ENCODE results near the gene TRIM38.
"Not testable (repeated sequence)": the region's sequence is repeated elsewhere in the genome, so short reads cannot be mapped to it uniquely, and the experiment has no call there.

TRIM38 gene

DNA sequence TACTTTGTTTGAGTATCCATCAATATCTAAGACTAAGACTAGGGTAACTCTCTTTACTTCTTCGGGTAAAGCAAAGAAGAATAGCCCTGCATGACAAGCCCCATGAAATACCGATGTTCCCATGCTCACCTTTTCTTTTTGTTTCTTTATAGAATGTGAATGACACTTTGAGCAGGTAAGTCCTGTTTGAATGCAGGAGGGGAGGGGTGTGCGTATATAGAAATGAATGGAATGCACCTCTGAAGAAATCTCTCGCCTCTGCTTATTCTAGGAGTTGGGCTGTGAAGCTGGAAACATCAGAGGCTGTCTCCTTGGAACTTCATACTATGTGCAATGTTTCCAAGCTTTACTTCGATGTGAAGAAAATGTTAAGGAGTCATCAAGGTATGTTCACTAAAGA lies 10.3 kb downstream of the TRIM38 start:
- no peak for DNase-seq

DNA sequence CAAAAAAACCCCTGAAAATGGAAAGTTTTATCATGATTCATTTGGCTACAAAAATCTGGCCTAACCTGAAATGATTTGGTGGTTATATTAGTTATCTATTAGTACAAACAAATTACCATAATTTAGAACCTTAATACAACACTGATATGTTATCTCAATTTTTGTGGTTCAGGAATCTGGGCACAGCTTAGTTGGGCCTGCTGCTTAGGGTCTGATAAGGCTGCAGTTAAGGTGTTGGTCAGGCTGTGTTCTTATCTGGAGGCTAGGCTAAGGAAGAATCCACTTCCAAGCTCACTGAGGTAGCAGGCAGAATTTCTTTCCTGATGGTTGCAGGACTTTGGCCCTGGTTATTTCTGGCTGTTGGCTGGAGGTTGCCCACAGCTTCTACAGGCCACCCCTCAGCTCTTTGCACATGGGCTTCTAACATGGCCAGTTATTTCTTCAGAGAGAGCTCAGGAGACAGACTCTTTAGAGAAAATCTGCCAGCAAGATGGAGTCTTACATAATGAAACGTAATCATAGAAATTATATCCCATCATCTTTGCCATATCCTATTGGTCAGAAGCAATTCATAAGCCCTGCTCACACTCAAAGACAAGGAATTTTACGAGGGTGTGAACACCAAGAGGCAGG lies 11.4 kb downstream of the TRIM38 start:
- DNase-seq = no peak

DNA sequence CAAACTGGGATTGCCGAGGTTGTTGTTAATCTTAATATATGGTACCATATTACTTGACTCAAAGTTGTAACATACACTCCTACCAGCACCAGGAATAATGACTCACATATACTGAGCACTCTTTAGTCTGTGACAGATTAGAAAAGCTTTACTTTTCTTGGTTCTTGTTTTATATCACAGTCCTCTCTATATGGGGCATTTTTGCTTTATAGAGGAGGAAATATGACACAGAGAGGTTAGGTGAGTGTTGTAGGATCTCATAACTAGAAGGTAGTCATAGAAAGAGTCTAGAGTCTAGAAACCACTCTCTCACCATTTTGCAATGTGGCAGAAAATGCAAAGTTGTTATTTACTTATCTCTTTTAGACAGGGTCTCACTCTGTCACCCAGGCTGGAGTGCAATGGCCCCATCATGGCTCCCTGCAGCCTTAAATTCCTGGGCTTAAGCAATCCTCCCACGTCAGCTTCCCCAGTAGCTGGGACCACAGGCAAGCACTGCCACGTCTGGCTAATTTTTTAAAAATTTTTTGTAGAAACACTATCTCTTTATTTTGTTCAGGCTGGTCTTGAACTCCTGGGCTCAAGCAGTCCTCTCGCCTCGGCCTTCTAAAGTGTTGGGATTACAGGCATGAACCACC lies 13.4 kb downstream of the TRIM38 start:
- DNase-seq = no peak

DNA sequence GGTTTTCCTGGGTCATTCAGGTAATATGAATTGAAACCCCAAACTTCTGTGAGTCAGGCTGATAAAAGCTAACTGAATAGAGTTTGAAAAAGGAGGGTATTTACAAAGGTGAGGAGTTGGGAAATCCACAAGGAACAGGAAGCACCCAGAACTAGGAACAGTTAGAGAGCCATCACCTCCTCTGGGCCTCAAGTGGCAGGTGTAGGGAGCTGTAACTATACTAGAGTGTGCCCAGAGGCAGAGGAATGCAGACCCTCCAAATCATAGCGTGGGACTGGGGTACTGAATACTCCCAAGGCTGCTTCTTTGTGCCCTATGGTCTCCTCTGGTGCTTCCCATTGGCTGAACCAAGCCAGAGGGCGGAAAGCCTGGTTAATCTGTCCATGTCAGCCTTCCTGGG lies 18.3 kb downstream of the TRIM38 start:
- DNase-seq = no peak

DNA sequence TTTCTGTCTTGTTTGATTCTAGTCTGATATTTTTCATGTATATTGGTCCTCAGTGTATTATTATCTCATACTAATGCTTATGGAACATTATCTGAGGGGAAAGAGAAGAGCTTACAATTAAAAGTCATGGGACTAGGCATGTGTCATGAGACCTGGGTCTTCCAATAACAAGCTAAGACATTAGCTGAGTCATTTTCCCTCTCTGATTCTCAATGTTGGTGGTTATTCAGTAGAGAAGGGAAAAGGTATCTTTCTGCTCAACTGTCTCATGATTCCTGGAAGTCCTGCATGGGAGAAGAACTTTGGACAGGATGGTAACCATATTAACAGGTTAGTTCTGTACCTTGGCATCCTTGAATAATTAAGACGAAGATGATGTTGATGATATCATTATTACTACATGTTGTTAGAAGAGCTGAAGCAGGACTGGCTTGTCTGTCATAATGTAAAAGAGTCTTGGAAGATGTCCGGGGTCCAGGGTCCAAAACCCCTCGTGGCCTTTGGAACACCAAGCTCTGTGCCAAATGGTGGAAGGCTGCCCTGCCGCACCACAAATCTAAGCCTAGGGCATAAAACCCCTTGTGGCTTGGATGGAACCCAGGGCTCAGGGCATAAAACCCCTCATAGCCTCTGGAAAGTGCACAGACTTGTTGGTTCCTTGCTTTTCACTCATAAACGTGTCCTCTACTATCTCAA lies 19.1 kb downstream of the TRIM38 start:
- DNase-seq = no peak

DNA sequence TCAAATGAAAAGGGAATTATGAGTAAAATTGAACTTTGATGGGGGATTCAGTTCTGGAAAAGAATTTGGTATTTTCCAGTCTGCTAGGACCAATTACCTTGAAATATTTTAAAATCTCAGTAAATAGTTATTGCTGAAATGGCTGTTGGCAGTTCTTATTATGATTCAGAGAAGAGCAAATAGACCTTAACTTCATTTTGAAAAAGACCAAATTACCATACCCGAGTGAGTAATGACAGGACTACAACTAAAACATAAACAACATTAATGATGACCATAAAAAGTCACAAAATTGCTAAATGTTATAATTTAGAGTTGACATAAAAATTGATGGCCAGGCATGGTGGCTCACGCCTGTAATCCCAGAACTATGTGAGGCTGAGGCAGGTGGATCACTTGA lies 21.7 kb downstream of the TRIM38 start:
- no peak for DNase-seq

DNA sequence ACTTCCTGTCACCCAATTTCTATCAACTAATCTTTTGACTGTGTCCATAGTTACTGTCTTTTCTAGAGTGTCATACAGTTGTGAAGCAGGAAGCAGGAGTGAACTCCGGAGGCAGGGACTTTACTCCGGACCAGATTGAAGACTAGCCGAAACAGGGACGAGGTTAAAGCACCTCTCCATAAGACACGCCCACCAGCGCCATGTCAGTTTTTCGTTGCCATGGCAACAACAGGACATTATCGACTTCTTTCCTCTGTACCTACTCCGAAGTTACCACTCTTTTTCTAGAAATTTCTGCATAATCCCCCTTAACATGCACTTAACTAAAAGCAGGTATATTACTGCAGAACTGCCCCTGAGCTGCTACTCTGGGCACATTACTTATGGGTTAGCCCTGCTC lies 25.2 kb downstream of the TRIM38 start:
- no peak for DNase-seq

DNA sequence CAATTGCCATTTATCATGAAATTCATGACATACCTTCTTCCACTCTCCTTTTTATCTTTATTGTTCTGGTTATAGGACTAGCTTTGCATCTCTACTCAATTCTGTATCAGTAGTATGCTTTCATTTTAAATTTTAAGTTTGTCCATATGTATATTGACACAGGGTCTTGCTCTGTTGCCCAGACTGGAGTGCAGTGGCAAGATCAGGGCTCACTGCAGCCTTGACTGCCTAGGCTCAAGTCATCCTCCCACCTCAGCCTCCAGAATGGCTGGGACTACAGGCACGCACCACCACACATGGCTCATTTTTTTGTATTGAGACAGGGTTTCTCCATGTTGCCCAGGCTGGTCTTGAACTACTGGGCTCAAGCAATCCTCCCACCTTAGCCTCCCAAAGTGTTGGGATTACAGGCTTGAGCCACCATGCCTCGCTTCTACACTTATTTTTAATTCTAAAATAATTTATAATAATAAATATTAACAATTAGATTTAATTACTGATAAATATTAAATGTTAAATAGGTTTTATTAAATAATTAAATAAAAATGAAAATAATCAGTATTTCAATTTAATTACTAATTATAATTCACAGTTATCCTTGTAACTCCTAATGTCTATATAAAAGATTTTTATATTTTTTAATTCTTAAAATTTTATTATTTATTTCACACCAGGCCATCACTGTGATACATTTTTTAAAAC lies 27.7 kb downstream of the TRIM38 start:
- no peak for DNase-seq

DNA sequence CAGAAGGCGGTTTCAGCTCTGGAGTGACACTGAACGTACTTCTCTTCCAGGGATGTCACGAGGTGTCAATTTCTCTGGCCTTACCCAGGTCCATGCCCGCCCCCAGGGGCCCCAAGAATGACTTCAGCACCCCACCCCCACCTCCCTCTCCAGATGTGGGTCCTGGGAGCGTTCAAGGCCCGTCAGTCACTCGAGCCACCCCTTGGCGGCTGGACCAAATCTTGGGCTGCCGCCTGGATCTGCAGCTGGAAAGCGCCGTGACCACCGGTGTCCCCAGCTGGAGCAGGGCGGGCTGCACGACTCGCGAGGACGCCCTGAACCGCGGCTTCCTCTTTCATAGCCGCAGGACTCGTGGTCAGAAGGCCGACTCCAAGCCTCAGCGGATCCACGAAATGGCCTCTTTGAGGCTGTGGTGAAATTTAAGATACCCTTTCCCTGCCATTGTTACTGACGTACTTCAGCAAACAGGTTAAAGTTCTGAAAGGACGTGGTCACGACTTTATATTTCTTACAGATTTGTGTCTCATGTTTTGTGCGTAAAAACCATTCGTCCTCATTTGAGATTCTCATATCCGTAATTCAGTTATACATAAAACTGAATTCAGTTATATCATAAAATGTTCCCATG lies 29.3 kb downstream of the TRIM38 start:
- peak; percentile 30 for DNase-seq

DNA sequence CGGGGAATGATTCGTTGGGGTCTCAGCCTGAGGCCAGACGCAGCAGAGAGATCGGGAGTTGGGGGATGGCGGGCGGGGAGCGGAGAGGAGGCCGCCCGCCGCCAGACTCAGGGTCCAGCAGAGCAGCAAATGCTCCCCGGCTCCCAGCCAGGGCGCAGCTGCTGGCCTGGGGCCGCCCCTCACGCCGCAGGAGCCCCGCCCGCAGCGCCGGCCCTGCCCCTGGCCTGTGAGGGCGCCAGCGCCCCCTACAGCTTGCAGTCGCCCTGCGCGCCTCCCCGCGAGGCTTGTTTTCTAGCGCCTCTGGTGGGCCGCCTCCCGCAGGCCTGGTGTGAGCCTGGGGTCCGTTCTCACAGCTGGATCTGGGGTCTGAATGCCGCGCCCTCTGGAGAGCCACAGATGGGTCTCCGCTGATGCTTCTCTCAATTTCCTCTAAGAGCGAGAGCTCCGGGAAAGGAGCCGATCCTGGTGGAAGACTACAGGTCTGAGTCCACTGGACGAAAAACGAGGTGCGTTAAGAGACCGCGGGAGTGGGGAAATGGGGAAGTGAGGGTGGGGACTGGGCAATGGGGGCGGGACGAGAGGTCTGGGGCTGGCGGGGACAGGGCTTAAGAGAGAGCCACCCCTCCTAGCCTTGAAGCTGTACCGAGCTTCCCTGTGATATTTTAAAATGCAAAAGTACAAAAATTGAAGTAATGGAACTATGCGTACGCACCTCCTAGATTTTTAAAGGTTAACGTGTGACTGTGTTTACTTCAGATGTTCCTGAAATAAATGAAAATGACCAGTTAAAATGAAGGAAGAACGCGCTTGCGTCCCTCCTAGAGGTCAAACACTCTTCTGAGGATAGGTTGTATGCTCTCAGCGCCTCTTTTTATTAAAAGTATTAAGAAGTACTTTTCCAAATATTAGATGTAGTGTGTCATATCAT lies 30.1 kb downstream of the TRIM38 start:
- DNase-seq = peak; percentile 85

DNA sequence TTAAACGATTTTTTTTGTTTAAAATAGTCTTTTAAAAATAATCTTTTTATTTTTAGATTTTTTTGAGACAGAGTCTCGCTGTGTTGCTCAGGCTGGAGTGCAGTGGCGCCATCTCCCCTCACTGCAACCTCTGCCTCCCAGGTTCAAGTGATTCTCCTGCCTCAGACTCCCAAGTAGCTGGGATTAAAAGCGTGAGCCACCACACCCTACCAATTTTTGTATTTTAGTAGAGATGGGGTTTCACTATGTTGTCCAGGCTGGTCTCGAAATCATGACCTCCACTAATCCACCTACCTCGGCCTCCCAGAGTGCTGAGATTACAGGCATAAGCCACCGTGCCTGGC lies 30.7 kb downstream of the TRIM38 start:
- DNase-seq = not testable (repeated sequence)

DNA sequence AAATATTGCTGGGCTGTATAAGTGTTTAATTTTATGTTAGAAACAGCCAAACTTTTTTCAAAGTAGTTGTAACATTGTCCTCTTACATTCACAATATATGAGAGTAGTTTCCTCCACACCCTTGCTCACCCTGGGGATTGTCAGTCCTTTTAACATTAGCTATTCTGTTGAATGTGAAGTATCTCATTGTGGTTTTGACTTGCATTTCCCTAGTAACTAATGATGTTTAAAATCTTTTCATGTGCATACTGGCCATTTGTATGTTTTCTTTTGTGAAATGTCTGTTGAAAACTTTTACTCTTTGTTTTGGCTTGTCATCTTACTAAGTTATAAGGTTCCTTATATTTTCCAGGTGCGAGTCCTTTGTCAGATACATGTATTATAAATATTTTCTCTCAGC lies 32.9 kb downstream of the TRIM38 start:
- no peak for DNase-seq

DNA sequence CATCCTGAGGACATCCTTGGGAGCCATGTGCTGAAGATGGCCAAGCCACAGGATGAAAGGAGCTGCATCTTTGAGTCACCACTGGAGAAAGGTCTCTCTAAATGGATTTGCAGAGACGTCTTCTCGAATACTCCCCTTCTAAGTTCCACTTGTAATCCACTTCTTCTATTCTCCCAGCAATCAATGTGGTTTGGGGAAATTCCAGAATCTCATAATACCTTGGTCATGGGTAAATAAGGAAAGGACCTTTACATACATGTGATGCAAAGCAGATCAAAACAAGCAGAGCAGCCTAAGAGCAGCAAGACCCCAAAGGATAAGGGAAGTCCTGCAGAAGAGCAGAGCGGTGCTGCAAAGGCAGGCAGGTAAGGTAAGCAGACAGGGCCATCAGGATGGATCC lies 35.3 kb downstream of the TRIM38 start:
- no peak for DNase-seq

DNA sequence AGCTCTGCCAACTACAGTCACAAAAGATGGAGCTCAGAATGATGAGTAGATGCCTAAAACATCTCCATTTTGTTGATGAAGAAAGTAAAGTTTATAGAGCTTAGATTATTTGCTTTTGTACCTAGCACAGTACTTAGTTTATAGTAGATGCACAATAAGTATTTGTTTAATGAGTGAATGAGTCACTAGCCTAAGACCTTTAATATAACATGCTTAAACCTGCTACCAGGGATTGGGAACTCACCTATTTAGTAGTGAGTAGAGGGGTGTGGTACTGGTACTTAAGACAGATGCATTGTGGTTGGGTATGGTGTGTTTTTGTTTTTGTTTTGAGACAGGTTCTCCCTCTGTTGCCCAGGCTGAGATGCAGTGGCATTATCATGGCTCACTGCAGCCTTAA lies 35.8 kb downstream of the TRIM38 start:
- DNase-seq = no peak

DNA sequence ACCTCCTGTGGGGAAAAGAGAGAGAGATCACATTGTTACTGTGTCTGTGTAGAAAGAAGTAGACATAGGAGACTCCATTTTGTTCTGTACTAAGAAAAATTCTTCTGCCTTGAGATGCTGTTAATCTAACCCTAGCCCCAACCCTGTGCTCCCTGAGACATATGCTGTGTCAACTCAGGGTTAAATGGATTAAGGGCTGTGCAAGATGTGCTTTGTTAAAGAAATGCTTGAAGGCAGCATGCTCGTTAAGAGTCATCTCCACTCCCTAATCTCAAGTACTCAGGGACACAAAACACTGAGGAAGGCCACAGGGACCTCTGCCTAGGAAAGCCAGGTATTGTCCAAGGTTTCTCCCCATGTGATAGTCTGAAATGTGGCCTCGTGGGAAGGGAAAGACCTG lies 36.6 kb downstream of the TRIM38 start:
- not testable (repeated sequence) for DNase-seq

DNA sequence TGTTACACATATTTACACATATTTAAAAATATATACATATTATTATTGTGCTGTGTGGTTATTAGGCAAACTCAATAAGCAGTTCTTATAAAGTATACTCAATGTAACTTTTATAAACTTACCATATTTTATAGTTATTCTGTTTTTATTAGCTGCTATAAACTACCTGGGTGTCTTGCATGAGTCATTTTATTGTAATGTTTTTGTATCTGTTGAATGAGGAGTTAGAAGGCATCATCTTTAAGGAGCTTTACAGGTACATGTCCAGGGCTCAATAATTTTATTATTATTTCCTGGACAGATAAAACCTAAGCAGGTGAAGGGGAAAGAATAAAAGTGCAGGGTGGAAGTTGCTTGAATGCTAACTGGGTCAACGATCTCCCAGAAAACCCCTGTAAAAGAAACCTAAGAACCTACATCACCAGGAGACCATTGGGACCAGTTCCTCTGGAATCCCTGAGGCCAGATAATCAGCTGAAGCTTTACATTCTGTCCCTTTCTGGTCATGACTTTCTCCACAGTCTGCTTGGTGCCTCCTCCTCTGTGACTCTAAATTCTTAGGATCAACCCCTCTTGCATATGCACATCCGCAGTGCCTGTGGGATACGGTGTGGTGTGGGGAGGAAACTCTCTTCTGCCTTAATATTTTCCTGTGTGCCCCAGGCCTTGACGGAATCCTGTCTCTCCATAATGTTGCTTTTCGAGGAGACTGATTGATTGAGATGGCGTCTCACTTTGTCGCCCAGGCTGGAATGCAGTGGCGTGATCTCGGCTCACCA lies 38.0 kb downstream of the TRIM38 start:
- no peak for DNase-seq

DNA sequence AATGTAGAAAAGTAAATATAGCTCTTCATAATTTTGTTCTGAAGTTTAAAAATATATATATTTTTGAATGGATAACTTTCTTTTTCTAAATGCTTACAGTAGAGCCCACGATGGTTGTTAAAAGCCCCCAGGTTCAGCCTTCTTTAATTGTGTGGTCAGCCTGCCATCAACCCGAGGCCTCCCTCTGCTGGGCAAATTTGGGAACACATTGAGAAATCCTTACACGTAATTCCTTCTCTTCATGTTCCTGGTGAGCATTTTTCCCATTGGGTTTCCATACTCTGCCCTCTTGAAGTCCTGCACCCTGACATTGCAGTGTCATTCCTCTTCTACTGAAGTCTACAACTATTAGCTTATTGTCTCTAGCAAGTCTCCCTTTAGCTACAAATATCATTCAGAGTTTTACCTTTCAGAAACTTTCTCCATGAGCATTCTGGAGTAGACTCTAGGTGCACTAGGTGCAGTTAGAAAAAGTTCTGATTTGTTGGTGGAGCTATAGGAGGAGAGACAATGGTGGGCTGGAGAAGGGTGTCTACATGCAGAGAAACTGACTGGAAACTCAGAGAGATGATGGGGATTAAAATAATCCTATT lies 40.6 kb downstream of the TRIM38 start:
- peak; percentile 48 for DNase-seq

DNA sequence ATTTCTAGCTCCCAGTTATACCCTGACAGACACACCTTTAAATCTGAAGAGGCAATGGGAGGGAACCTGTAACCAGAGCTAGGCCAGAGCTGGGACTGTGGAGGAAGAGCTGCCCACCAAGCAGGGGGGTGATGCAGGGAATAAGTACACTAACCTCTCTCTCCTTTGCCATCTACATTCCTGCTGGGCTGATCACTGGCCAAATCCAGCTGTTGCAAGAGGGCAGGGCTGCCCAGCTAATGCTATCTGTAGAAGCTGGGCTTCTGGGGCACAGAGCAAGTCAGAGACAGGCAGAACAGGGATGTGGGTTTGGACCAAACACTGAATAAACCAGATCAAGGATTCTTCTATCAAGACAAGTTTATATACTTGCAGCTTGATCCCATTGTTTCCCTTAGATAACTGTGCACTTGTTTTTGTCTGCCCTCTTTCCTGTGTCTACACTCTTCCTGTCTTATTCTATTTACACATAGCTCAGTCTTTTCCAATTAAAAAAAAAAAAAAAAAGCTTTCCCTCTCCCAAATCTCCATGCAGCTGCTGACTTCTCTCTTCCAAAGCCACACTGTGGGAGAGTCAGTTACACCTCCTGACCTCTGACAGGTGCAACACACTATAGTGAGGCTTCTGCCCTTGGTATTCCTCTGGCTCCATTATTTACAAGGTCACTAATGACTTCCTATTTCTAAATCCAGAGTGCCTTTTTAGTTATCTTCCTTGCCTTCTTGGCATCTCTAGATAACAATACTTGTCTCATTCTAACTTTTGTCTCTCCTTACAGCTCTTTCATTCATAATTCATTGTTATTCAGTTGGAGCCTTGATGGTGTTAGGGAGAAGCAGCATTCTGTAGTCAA lies 43.7 kb downstream of the TRIM38 start:
- DNase-seq = no peak

DNA sequence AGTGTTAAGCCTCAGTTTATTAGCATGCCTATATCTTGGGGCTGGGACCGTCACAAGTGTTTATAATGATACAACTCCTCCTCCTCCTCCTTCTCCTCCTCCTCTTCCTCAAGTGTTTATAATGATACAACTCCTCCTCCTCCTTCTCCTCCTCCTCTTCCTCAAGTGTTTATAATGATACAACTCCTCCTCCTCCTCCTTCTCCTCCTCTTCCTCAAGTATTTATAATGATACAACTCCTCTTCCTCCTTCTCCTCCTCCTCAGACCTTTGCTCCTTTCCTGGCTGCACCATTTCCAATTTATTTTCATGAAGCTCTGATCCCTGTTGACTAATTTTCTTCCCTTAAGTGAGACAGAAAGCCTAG lies 44.3 kb downstream of the TRIM38 start:
- not testable (repeated sequence) for DNase-seq

DNA sequence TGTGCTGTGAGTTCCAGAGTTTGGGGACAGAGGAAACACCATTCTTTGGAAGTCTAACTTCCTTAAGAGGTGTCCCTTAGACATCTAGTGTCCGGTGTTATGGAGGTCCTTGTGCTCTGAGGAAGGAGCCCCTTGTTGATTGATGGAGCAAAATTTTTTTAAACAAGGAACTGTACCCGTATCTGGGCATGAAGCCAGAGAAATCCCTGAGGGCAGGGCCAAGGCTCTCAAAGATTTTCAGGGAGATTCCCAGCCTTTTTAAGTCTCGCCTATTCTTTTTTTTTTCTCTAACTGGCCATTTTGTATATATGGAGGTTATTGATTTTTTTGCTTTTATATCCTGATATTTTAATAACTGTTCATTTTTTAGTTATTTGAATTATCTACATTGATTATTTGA lies 45.9 kb downstream of the TRIM38 start:
- DNase-seq = no peak

Measured in CD4-positive, alpha-beta T cell treated with Interleukin-4 for 4 hours (primary cell).